OCI-LY1 (cell line): ENCODE results near the gene ELFN1.

Source experiments
- H2AFZ ChIP-seq: fragments of 200-600 bp; sonication (generic), shearing (Covaris generic); 2 replicates; pipeline ENCODE4 v1.6.0; 2014; ENCODE audit warnings: antibody characterized with exemption, mild to moderate bottlenecking, low read length
- H3F3A ChIP-seq: fragments of 200-600 bp; sonication (generic), shearing (Covaris generic); 2 replicates; pipeline ENCODE4 v1.6.0; 2014; ENCODE audit warnings: mild to moderate bottlenecking, antibody characterized with exemption, low read length, moderate library complexity; ENCODE audit not compliant: insufficient read depth
- H3K27ac ChIP-seq: fragments of 200-600 bp; sonication (generic); 2 replicates; pipeline ENCODE4 v1.5.1; 2014; ENCODE audit warnings: low read length, mixed run types, mild to moderate bottlenecking, low read depth; ENCODE audit not compliant: poor library complexity, severe bottlenecking
- H3K27me3 ChIP-seq: fragments of 200-600 bp; sonication (generic); 2 replicates; pipeline ENCODE4 v1.6.0; 2014; ENCODE audit warnings: antibody characterized with exemption, mild to moderate bottlenecking, low read length, moderate library complexity; ENCODE audit not compliant: insufficient read depth
- H3K36me3 ChIP-seq: fragments of 200-600 bp; sonication (generic); 2 replicates; pipeline ENCODE4 v1.6.1; 2014; ENCODE audit warnings: mild to moderate bottlenecking, antibody characterized with exemption, low read length, moderate library complexity, mixed read lengths; ENCODE audit not compliant: insufficient read depth
- H3K4me1 ChIP-seq: fragments of 200-600 bp; sonication (generic); 2 replicates; pipeline ENCODE4 v1.5.1; 2014; ENCODE audit warnings: mild to moderate bottlenecking, low read length, moderate library complexity; ENCODE audit not compliant: insufficient read depth, severe bottlenecking
- H3K4me2 ChIP-seq: fragments of 200-600 bp; sonication (generic), shearing (Covaris generic); 2 replicates; pipeline ENCODE4 v1.6.1; 2014; ENCODE audit warnings: low read length
- H3K4me3 ChIP-seq: fragments of 200-600 bp; sonication (generic); 2 replicates; pipeline ENCODE4 v1.5.1; 2014; ENCODE audit warnings: low read length, low read depth, mild to moderate bottlenecking, mixed read lengths; ENCODE audit not compliant: poor library complexity, severe bottlenecking
- H3K79me2 ChIP-seq: fragments of 200-600 bp; shearing (Covaris generic); 2 replicates; pipeline ENCODE4 v1.6.1; 2016; ENCODE audit warnings: mixed run types, low read length, mixed read lengths; ENCODE audit not compliant: insufficient read depth
- H3K9ac ChIP-seq: fragments of 200-600 bp; sonication (generic), shearing (Covaris generic); 2 replicates; pipeline ENCODE4 v1.6.1; 2014; ENCODE audit warnings: mild to moderate bottlenecking, low read length, mixed read lengths
- H3K9me2 ChIP-seq: fragments of 200-600 bp; sonication (generic), shearing (Covaris generic); 2 replicates; pipeline ENCODE4 v1.6.1; 2014; ENCODE audit warnings: low read depth, mild to moderate bottlenecking, low read length, mixed read lengths
- H3K9me3 ChIP-seq: fragments of 200-600 bp; shearing (Covaris generic); 2 replicates; pipeline ENCODE4 v1.6.1; 2014; ENCODE audit warnings: low read length, mixed read lengths
- H4K20me1 ChIP-seq: fragments of 200-600 bp; sonication (generic), shearing (Covaris generic); 2 replicates; pipeline ENCODE4 v1.6.0; 2016; ENCODE audit warnings: mild to moderate bottlenecking, low read length; ENCODE audit not compliant: insufficient read depth
- CTCF ChIP-seq: fragments of 200-600 bp; sonication (generic), shearing (Covaris generic); IDR thresholded peaks from 2 replicates; pipeline ENCODE4 v1.5.1; 2017; ENCODE audit warnings: mild to moderate bottlenecking, antibody characterized with exemption, low read length, moderate library complexity, mixed read lengths
- EZH2 ChIP-seq: fragments of 200-600 bp; sonication (generic), shearing (Covaris generic); IDR thresholded peaks from 2 replicates; pipeline ENCODE4 v1.8.0; 2017; ENCODE audit warnings: borderline replicate concordance, mixed run types, mild to moderate bottlenecking, antibody characterized with exemption, low read length, moderate library complexity, mixed read lengths

Gene ELFN1

GRCh38 chr7:1794888-1795542 is 124.9 kb downstream of the ELFN1 start:
- Histone ChIP-seq H3K9me3 (peaks cover 14% of the 10 kb centered on the region), H3K27ac (no peak overlapping the region), H3K9me2 (no peaks in the 10 kb centered on the region), H3F3A (no peaks in the 10 kb centered on the region), H2AFZ (no peak overlapping the region), H3K36me3 (no peaks in the 10 kb centered on the region), H3K4me2 (no peak overlapping the region), H3K4me1 (no peaks in the 10 kb centered on the region), H3K79me2 (no peaks in the 10 kb centered on the region), H3K4me3 (no peak overlapping the region), H3K27me3 (no peaks in the 10 kb centered on the region), H3K9ac (no peak overlapping the region), H4K20me1 (no peaks in the 10 kb centered on the region)
- no peak for TF ChIP-seq EZH2
- TF ChIP-seq CTCF, result peak; percentile 42
